C4-2B (cell line): ENCODE results near the gene OPCML.

Experiments used
- ZFX ChIP-seq: fragments of 450-650 bp; IDR thresholded peaks from 2 replicates; pipeline ENCODE4 v1.6.1; 2017
- TF ChIP-seq, protein P1 (sequence below): fragments of 450-650 bp; conservative IDR thresholded peaks from 2 replicates; pipeline ENCODE4 v1.5.1; 2017; ENCODE audit warnings: mild to moderate bottlenecking

DNA sequence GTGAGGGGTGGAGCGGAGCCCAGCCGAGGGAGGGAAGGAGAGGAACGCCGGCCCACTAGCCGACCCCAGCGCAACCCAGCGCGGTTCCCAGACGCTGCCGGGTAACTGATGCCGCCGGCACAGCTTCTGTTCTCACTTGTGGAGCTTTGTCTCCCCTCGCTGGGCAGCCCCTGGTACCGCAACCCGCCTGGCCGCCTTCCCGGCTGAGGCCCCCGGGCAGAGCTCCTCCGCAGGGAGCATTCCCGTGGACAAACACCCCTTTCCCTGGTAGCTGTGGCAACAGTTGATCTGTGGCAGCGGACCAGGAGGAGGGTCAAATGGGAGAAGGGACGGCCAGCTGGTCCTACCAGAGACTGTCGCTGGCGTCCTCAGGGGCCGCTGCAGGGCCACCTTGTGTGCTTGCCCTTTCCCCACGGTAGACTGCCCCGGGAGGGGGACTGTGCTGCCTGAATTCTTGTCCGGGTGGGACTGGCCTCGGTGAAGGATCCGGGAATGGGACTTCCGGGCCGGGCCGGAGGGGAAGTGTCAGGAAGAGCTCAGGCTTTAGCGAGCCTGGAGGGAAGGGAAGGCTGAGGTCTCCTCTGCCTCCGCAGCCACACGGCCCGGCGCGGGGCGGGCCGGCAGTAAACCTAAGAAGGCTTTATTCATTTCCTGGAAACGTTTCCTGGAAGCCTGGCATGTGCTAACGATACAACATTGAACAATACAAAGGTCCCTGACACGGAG lies 468.0 kb downstream of the OPCML start:
- TF ChIP-seq, protein P1, sequence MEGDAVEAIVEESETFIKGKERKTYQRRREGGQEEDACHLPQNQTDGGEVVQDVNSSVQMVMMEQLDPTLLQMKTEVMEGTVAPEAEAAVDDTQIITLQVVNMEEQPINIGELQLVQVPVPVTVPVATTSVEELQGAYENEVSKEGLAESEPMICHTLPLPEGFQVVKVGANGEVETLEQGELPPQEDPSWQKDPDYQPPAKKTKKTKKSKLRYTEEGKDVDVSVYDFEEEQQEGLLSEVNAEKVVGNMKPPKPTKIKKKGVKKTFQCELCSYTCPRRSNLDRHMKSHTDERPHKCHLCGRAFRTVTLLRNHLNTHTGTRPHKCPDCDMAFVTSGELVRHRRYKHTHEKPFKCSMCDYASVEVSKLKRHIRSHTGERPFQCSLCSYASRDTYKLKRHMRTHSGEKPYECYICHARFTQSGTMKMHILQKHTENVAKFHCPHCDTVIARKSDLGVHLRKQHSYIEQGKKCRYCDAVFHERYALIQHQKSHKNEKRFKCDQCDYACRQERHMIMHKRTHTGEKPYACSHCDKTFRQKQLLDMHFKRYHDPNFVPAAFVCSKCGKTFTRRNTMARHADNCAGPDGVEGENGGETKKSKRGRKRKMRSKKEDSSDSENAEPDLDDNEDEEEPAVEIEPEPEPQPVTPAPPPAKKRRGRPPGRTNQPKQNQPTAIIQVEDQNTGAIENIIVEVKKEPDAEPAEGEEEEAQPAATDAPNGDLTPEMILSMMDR = peak; percentile 51
- no peak for TF ChIP-seq ZFX
